ENCODE data around the gene CLEC4E.
"Not testable (repeated sequence)": the region's sequence is repeated elsewhere in the genome, so short reads cannot be mapped to it uniquely, and the experiment has no call there.

Gene CLEC4E, protein sequence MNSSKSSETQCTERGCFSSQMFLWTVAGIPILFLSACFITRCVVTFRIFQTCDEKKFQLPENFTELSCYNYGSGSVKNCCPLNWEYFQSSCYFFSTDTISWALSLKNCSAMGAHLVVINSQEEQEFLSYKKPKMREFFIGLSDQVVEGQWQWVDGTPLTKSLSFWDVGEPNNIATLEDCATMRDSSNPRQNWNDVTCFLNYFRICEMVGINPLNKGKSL

DNA sequence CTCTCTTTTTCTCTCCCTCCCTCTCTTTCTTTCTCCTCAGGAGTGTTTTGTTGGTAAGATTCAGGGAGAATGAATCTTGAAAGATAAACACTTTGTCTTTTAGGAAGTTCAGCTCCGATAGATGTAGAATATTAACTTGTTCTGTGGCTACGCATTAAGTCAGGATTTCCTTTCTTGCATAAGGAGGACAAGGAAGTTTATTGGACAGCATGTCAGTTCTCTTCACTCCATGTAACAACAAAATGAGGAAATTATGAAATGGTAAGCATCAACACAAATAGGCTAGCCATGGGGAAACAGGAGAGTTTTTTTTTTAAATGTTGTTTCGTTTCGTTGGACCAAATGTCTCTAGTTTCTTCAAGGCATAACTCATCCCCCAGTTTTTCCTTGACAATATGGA is at the start of gene CLEC4E:
CLEC4E (minus strand) TSS at position 75 of the 400 bp plus-strand sequence. CDS start 108 bp downstream, outside the sequence.
- not testable (repeated sequence) for DNase-seq

DNA sequence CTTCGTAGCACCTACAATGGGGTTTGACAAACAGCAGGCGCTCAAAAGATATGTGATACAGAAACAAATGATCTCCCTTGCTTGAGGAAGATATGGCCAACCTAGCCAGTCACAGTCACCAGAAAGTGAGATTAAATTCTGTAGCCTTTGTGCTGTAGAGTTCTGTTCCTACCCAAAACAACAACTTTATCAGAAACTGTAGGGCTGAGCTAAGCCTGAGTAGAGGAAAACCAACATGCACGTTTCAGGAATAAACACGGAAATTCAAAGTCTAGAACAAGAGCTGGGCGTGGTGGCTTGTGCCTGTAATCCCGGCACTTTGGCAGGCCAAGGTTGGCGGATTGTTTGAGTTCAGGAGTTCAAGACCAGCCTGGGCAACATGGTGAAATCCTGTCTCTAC is 49.0 kb upstream of the CLEC4E start:
- DNase-seq: no peak

DNA sequence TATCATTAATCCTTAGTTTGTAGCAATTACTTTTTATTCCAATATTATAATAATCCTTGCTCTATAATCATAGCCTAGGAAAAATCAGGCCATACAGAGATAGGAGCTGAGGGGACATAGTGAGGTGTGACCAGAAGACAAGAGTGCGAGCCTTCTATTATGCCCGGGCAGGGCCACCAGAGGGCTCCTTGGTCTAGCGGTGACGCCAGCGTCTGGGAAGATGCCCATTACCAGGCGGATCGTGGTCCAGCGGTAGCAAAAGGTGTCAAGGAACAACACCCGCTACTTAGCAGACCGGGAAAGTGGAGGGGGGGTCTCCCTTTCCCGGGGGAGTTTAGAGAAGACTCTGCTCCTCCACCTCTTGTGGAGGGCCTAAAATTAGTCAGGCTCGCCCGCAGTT is 43.8 kb upstream of the CLEC4E start:
- DNase-seq: not testable (repeated sequence)

DNA sequence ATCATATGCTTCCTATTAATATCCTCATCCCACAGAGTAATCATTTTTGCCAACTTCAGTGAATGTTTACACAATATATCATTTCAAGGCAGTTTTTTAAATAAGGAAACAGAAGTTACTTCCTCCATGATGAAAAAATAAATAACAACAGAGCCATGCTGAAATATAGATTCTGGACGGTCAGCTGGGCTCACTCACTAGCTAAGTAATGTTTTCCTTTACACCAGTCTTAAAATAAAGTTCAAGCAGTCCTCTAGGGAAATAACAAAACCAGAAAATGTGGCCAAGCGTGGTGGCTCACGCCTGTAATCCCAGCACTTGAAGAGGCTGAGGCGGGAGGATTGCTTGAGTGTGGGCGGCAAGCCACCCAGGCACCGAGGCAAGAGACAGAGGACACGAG is 43.3 kb upstream of the CLEC4E start:
- DNase-seq: no peak

DNA sequence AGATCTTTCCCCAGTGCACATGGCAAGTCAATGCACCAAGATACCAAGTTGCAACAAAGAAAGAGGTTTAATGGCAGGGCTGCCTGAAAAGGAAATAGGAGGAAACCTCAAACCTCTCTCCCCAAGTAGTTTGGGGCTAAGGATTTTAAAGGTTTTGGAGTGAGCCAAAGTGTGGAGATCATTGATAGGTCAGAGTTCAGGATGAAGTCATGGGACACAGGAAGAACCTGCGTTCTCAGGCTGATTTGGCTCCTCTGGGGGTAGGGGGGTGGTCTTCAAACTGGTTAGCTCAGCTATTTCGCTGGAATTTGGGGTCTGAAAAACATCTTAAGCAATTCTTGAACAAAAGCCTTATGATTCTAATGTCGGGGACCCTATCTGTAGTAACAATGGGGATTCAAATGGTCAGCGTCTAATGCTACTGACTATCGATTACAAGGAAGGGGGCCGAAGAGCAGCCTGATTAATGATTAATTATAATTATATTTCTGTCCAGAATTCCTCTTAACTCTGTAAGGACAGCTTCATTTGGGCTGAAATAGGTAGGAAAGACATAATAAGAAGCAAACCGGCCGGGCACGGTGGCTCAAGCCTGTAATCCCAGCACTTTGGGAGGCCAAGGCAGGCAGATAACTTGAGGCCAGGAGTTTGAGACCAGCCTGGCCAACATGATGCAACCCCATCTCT is 40.5 kb upstream of the CLEC4E start:
- DNase-seq: no peak

DNA sequence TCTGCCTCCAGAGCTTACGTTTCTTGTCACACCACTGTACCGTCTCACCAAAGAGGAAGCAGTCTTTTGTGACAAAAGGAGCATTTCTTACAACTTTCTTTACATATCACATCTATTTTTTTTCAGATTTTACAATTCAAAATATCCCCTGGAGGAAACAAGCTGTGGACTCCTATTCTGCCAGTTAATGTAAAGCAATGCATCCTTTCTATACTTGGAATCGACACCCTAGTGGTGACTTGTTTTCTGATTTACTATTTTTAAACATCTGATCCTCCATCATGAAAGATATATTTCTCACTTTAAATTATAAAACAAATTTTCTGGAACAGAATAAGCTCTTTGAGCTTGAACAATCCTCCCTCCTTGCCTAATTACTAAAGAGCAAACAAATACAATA is 37.2 kb upstream of the CLEC4E start:
- no peak for DNase-seq

DNA sequence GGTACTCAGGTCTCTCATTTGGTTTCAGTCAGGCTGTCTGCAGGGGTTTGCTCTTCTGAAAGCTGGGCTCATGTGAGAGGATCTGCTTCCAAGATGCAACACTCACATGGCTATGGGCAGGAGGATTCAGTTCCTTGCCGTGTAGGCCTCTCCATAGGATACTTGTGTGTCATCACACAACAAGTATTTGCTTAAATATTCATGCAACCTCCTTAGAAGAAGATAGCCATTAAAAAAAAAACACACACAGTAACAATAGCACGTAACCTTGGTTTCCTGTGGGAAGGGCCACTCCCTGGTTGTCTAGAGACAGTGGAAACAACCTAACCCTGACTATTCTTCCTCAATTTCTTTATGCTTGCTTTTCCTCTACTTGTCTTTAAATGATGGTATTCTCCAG is 31.8 kb upstream of the CLEC4E start:
- no peak for DNase-seq

DNA sequence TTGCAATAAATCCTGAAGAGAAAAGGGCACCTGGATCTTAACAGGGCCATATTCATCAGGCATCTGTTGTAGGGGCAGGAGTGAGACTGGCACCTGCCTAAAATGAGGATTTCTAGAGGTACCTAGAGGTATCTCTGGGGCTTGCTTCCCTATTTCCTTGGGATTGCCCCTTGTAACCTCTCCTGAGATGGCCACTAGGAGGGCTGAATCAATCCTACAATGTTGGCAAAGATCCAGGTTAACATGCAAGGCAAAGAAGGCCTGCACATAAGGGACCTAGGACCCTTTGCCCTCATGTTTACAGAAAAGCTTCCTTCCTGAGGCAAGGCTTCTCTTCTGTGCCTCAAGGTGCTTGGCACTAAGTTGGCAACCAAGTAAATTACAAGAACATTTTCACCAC is 25.8 kb upstream of the CLEC4E start:
- no peak for DNase-seq

DNA sequence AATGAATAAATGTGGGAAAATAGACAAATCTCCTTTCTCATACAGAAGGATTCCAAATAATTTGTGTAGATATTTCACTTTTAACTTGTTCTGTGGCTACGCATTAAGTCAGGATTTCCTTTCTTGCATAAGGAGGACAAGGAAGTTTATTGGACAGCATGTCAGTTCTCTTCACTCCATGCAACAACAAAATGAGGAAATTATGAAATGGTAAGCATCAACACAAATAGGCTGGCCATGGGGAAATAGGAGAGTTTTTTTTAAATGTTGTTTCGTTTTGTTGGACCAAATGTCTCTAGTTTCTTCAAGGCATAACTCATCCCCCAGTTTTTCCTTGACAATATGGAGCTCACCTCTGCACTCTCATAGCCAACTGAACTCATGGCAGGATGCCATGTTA is 25.3 kb upstream of the CLEC4E start:
- not testable (repeated sequence) for DNase-seq

DNA sequence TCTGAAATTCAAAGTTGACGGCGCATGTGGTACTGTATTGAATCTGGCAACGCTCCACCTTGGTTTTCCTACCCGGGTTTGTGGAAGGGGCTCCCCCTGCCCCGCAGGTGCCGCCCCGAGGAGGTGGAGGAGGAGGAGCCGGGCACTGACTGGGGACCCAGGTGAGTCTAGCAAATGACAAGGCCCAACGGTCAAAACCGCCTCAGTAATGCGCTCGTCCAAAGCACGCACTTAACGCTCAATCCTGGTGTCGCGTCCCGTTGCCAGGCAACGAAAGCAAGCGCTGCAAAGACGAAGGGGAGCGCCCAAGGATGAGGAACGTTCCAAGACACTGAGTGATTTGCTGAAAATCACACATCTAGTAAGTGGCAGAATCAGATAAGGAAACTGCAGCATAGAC is 24.0 kb upstream of the CLEC4E start:
- DNase-seq: no peak

DNA sequence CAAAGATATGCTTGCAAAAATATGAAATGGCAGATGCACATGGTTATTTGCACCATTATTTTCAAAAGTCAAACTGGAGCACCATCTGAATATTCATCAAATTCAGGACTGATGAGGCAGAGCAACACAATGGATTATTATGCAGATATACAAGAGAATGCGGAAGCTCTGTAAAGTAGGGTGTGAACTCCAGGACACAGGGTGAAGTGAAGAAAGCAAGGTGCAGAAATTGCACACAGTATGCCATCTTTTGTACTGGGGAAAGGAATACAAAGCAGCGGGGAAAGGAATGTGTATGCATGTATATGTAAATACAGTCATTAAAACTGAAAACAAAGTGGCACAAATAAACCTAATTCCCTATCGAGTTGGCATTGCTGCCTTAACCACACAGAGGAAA is 22.7 kb upstream of the CLEC4E start:
- no peak for DNase-seq

DNA sequence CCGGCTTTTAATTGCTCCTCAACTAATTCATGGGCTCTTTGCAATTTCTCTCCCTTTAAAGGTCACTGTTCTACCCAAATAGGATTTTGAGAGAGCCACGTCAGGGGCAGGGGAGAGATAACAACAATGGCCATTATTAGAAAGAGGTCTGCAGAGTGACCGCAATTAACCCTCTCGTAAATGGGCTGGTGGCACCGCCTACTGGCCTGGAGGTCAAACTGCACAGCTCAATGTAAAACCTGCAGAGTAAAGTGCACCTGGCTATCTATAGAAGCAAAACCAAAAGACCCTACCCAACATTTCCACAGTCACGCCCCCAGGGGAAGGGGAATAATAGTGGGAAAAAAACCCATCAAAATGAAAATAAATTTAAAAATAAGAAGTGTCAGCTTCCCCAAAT is 21.6 kb upstream of the CLEC4E start:
- peak; percentile 26 to 29 for DNase-seq

DNA sequence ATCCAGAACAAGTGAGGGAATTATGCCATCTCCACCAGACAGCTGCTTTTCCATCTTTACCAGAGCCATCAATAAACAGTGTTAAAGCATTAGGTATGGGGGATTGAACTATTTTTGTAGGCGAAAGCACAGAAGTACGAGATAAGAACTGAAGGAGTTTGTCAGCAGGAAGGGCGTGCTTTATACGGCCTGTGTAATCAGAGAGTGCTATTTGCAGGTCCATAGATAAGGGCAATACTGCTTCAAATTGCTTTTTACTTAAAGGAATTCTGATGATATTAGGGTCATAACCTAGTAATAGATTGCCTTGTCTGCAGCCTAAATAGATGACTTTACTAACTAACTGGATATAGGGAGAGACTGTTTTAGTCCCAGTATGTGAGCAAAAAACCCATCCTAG is 20.3 kb upstream of the CLEC4E start:
- DNase-seq: no peak

DNA sequence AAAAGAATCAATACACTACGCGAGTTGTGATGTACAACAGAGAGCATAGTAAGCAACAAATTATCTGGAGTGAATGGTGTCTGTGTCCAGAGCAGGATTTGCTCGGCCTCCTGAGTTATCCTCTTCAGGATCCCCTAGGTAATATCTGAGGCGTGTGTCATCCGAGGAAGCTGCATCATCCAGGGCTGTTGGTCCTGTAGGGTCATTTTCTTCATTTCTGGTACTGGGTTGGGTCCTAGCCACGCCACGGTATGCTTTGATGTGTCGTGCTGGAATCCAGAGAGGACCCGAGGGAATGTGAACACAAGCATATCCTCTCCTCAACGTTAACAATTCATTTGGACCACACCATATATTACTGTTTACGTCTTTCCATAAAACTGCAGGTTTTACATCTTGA is 19.0 kb upstream of the CLEC4E start:
- DNase-seq: no peak

DNA sequence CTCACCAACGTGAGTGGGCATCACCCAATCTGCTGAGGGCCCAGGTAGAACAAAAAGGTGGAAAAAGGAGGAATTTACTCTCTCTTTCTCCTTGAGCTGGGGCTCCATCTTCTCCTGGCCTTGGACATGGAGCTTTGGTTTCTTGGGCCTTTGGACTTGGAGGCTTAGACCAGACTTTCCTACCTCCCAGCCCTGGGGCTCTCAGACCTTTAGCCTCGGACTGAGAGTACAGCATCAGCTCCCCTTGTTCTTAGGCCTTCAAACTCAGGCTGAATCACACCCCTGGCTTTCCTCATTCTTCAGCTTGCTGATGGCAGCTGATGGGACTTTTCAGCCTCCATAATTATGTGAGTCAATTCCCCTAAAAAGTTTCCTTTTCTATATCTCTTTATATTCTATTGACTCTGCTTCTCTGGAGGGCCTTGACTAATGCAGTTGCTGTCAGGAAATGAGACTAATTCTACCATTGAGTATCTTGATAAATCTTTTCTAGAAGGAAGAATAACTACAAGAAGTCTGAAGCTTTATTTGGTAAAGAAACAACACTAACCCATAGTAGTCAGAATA is 15.9 kb upstream of the CLEC4E start:
- DNase-seq: no peak

DNA sequence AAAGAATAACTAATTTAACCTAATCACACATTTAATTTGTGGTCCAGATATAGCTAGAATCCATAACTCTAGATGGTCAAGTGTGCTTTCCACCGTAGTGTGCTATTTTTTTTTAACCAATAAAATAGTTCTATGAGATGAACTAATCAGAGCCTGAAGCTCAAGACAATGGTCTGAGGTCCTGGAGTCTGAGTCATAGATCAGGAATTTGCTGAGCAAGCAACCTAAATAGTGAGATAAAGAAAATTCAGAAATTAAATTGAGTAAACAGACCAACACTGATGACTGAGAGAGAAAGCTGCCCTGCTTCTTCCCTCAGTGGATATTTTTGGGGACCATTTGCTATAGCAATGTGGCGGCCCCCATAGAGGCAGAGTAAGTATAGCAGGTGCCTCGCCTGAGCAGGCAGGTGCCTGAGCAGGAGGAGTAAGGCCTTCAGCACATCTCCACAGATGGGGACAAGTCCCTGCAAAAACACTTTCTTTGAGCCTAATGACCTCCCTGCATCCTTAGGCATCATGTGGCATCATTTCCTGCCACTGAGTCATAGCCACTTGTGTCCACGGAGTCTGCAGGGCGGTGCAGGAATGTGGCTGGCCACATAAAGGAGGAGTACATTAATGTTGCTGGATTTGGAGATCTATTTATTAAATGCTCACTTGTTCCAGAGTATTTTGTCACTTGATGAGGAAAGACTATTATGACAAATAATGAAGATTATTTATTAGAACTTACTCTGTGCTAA is 13.9 kb upstream of the CLEC4E start:
- no peak for DNase-seq

DNA sequence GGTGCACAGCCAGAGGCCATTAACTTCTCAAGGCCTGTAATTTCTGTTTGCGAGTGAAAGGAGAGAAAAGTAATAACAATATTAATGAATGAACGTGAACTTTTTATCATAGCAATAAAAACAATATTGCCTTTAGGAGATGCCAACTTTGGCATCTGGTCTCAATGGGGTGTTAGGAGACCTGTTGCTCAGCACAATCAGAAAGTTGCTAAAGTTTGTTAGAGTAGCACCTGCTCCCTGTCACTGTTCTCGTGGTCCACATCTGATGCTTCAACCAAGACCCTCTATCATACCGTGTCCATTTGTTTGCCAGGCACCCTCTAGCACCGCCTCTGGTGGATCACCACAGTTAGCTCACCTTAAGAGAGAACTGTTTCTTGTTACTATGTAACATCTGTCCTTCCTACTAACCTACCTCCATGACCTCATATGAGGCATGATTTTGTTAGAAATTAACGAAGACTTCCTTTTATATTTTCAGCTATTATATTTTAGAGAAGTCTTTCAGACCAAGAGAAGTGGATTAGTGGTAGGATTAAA is 12.5 kb upstream of the CLEC4E start:
- DNase-seq: no peak

DNA sequence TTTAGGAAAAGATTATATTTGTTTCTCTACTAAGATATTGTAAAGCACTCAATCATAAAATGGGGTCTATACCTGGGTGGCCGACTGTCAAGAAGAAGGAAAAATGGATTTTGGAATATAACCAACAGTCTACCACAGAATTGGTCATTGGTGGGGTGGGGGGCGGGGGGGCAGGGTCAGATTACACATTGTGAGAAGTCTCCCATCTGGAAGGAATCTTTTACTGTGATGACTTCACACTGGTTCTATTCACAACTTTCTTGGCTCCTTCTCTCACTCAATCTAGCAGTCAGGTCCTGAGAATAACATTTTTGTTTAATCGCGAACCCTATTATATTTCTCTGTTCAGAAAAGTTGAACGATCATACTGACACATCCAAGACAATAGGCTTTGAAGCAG is 8.7 kb upstream of the CLEC4E start:
- DNase-seq: no peak

DNA sequence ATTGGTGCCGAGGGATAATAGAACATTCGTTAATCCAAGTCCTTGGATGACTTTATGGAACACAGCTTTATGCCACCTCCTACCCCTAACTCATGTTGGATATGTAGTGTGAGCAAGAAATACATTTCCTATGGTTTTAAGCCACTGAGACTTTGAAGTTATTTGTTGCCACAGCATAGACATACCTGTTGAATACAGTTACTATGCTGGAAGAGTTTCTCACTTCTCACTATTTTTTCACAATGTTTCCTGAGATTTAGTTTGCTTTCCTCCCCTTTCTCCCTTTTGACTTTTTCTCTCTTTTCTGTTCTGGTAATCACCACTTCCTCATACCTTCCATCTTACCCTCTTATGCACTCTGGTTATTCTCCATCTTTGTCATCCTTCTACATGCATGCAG is 7.5 kb upstream of the CLEC4E start:
- no peak for DNase-seq

DNA sequence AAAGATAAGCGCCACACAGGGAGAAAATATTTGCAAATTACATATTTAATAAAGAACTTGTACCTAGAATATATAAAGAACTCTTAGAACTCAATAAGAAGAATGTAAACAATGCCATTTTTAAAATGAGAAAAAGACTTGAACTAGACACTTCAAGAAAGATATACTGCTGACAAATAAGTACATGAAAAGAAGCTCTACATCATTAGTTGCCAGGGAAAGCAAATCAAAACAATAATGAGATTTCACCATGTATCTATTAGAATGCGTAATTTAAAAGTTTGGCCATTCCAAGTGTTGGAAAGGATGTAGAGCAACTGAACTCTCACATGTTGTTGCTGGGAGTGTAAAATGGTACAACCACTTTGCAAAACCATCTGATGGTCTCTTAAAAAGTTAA is 6.9 kb upstream of the CLEC4E start:
- no peak for DNase-seq

DNA sequence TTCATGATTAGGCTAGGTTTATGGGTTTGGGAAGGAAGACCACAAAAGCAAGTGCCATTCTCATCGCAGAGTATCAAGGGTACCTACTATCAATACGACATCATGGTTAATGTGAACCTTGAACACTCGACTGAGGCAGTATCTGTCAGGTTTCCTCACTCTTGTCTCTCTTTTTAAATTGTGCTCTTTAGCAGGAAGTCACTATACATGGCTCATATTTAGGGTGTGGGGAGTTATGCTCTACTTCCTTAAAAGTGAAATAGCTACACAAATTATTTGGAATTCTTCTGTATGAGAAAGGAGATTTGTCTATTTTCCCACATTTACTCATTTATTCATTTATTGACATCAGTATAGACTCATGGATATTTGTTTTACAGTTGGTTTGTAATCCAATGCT is 5.9 kb upstream of the CLEC4E start:
- no peak for DNase-seq

DNA sequence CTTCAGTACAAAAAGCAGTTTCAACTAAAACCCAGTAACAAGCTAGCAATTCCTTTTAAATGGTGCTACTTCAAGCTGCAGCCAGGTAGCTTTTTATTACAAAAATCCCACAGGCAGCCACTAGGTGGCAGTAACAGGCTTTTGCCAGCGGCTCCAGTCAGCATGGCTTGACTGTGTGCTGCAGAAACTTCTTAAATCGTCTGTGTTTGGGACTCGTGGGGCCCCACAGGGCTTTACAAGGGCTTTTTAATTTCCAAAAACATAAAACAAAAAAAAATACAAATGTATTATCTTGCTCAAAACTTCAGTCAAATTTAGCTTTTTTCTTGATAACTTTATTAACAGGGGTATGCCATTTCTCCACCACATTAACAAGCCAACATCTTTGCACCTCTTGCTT is 3.6 kb upstream of the CLEC4E start:
- DNase-seq: peak; percentile 65 to 75

DNA sequence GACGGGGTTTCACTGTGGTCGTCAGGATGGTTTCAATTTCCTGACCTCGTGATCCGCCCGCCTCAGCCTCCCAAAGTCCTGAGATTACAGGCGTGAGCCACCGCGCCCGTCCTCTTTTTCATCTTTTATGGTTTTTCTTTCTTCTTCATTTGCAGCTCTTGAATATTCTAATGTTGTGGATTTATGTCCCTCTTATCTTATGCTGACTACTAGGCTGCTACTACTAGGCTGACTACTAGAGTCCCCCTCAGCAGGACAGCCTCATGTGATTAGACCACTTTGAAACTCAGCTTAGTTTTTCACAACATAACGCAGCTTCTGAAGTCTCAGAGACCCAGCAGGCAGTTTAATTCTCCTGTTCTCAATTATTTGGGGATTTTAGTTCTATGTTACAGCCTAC is 857 bp upstream of the CLEC4E start:
- DNase-seq: no peak

DNA sequence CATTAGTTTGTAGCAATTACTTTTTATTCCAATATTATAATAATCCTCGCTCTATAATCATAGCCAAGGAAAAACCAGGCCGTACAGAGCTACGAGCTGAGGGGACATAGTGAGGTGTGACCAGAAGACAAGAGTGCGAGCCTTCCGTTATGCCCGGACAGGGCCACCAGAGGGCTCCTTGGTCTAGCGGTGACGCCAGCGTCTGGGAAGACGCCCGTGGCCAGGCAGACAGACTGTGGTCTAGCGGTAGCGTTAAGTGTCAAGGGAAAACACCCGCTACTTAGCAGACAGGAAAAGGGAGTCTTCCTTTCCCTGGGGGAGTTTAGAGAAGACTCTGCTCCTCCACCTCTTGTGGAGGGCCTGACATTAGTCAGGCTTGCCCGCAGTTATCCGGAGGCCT is 2.9 kb downstream of the CLEC4E start:
- peak in 1 of 2 experiments; percentile 23 for DNase-seq
